ENCODE measurements around the gene NPDC1. TPM values are rescaled to one million over a fixed set of nuclear protein-coding genes. Genes with fewer than 3 reads are reported as not detected.
A peak's percentile ranks its signal among the peaks of the same experiment; 100 is the strongest.

The NPDC1 gene
- total and polyA plus RNA-seq, 5 experiments from 2014 or later = 2.1 to 9.3 (median 4.2) TPM

DNA sequence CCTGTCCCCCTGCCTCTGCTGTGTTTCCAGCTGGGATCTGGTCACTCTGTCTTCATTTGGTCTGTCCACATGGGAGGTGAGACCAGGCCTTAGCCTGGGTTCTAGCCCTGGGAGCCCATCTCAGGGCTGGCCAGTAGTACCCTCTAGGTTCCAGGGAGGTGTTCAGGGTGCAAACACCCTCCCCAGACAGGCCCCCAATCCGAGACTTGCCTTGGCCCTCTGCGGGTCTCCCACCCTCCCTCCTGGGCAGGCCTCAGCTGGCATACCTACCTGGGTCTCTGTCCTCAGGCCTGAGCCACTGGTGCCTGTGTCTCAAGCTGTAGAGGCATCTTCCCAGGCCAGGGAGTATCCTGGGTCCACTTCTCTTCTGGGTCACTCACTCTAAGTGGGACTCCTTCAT, 25.3 kb upstream of the NPDC1 start:
- DNase-seq (no peak), ATAC-seq (no peak)
- POLR2A ChIA-PET = interaction anchor here (0.6 to 6.8 kb wide), 6 partner anchors 15 to 165 kb away, joined by 3 to 73 read pairs (median 4); partner anchors contain the start of gene MAN1B1
- peak overlapping the region; percentile 63 to 87 (median 72) for H3K4me3 Mint-ChIP-seq
- H3K36me3 Mint-ChIP-seq = no peaks in the 10 kb centered on the region
- H3K4me1 Mint-ChIP-seq = peaks cover 11 to 23% (median 14%) of the 10 kb centered on the region in 4 donors
- H3K9me3 Mint-ChIP-seq = no peaks in the 10 kb centered on the region
- H3K27ac Mint-ChIP-seq = peak overlapping the region in 4 of 10 donors; percentile 67 to 76 (median 73)
- H3K27me3 Mint-ChIP-seq = peaks cover 0 to 8% (median 4%) of the 10 kb centered on the region in 5 donors

DNA sequence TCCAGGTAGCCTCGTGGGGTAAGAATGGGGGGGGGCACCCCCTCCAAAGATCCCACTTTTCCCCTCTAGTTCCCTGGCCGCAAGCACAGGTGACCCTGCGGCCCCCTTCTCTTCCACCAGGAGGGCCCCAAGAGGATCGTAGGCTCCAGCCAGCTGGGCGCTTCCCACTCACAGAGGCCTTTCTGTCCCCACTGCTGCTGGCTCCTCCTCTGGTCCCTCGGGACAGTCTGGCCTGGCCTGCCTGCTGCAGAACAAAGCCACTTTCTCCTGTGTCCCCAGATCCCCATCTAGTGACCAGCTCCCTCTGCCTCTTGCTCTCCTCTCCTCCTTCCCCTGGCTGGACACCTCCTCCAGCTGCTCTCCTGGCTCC, 24.9 kb upstream of the NPDC1 start:
- no peak for ATAC-seq
- POLR2A ChIA-PET = interaction anchor here (0.6 to 6.8 kb wide), 14 partner anchors 10 to 358 kb away, joined by 3 to 73 read pairs (median 4); partner anchors contain the start of gene MAN1B1

DNA sequence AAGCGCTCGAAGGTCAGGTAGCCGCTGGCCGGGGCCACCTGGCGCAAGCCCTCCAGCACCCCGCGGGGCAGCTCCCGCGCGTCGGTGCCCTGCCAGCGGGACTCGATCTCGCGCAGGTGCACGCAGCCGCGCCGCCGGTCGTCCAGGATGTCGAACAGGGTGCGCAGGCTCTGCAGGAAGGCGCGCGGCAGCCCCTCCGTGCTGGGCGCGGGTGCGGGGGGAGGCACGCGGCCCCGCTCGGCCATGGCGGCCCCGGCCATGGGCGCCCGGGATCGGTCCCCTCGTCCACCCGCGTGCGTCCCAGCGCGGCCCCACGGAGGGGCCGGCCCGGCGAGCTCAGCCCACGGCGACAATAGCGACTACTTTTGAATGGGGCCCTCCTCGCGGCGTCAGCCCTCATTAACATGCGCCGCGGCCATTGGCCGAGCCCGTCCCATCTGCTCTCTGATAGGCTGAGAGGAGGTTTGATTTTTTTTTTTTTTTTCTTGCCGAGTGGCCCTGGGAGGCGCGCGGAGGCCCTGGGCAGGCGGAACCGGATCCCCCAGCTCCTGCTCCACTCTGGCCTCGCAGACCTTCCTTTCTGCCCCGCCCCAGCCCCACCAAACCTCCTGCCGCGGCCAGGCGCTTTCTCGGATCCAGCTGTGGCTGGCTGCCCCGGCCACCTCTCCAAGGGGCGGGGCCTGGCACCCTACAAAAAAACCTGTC, 24.4 kb upstream of the NPDC1 start, which contains the start of gene SAPCD2:
SAPCD2 (minus strand) TSS at position 357 of the 705 bp plus-strand sequence; CDS start at position 260, 97 bp downstream.
- Mint-ChIP-seq H3K36me3 (no peaks in the 10 kb centered on the region), H3K4me1 (peaks cover 11 to 23% (median 14%) of the 10 kb centered on the region in 4 donors), H3K27me3 (peaks cover 0 to 8% (median 4%) of the 10 kb centered on the region in 5 donors), H3K4me3 (peak within 1 kb of the TSS; percentile 63 to 87 (median 74)), H3K9me3 (no peaks in the 10 kb centered on the region), H3K27ac (peak within 1 kb of the TSS in 6 of 10 donors; percentile 19 to 79 (median 57))
- POLR2A ChIA-PET = interaction anchor here (0.6 to 6.8 kb wide), 16 partner anchors 11 to 357 kb away, joined by 3 to 73 read pairs (median 4); partner anchors contain the start of genes MAN1B1, RABL6 and TUBB4B
- ATAC-seq (peak; percentile 90 to 91), DNase-seq (peak; percentile 74 to 91 (median 81))

More for the DNA sequence above, 24.9 kb upstream of the NPDC1 start:
- Mint-ChIP-seq H3K4me3 (peak overlapping the region; percentile 63 to 87 (median 72)), H3K27ac (peak overlapping the region in 5 of 10 donors; percentile 19 to 76 (median 67)), H3K27me3 (peaks cover 0 to 8% (median 4%) of the 10 kb centered on the region in 5 donors), H3K9me3 (no peaks in the 10 kb centered on the region), H3K4me1 (peaks cover 11 to 23% (median 14%) of the 10 kb centered on the region in 4 donors), H3K36me3 (no peaks in the 10 kb centered on the region)
- peak in 1 of 10 donors; percentile 62 for DNase-seq

DNA sequence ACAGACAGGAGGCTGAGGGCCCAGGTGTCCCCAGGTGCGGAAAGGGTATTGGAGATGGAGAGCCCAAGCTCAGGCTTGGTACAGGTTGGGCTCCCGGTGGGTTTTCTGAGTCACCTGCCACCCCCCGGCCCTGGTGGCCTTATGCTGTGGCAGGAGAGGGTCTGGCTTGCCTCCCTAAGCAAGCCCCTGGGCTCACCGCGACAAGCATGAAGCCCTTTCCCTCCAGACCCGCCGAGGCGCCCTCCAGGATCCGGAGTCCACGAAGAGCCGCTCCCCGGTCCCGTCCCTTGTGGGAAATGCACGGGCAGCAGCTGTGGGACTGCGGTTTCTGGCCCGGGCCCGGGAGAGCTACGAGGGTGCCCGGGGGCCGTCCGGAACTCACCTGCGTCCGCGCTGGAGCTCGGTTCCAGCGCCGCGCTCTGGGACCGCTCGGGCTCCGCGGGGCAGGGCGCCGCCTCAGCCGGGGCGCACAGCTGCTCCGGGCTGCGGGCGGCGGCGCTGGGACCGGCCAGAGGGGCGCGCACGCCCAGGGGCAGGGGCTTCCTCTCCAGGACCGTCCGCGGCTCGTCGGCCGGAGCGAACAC, 23.6 kb upstream of the NPDC1 start:
- POLR2A ChIA-PET = interaction anchor here (0.7 to 6.8 kb wide), 15 partner anchors 11 to 262 kb away, joined by 3 to 73 read pairs (median 4); partner anchors contain the start of genes MAN1B1, RABL6 and TUBB4B
- Mint-ChIP-seq H3K36me3 (no peaks in the 10 kb centered on the region), H3K27me3 (peaks cover 0 to 8% (median 4%) of the 10 kb centered on the region in 5 donors), H3K27ac (no peak overlapping the region), H3K9me3 (no peaks in the 10 kb centered on the region), H3K4me1 (peaks cover 11 to 18% (median 14%) of the 10 kb centered on the region in 4 donors), H3K4me3 (peak overlapping the region in 5 of 10 donors; percentile 23 to 53 (median 36))
- DNase-seq (peak in 1 of 10 donors; percentile 61), ATAC-seq (no peak)

DNA sequence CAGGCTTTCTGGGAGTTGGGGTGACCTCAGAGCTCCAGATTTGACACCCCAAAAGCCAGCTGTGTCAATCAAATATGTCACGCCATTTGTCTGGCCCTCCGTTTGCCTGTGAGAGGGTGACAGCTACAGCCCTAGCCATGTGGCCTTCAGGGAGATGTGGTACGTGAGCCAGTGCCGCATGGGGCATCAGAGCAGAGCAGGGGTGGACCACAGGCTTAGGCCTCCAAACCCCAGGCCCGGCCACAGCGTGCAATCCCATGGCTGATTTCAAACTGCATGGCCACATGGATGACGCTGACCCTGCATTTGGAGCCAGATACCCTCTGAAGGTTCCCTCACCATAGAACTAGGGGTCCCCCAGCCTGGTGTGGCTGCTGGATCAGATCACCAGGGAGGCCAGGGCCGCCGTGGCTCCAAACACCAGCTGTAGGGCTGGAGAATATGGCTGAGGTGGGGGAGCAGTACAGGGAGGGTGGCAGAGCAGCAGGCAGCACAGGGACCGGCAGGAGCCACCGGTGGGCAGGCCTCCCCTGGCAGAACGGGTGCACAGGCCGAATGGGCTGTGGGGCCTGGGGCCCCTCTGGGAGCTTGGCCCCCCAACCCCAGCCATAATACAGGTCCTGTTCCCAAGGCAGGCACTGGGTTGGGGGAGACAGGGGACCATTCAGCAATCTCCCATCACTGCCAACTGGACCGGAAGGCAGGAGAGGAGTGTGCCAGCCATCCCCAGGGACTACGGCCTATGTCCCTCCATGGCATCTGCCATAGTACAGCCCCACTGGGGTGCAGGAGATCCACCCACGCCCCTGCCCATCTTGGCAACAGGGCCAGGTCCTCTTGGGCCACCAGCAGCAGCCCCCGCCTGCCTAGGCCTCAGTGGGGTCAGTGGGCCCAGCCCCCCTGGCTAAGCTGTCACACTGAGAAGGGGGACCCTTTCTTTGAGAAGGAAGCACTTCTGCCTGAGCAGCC, 22.8 kb upstream of the NPDC1 start:
- ATAC-seq (no peak), DNase-seq (peak in 1 of 10 donors; percentile 57)
- H3K4me3 Mint-ChIP-seq = peak overlapping the region in 5 of 10 donors; percentile 23 to 53 (median 36)
- peak overlapping the region in 1 of 10 donors; percentile 15 for H3K27ac Mint-ChIP-seq
- no peaks in the 10 kb centered on the region for H3K36me3 Mint-ChIP-seq
- POLR2A ChIA-PET = interaction anchor here (0.6 to 6.8 kb wide), 10 partner anchors 13 to 261 kb away, joined by 3 to 73 read pairs (median 4); partner anchors contain the start of genes MAN1B1, RABL6 and TUBB4B
- H3K9me3 Mint-ChIP-seq = no peaks in the 10 kb centered on the region
- H3K4me1 Mint-ChIP-seq = peaks cover 14 to 22% (median 16%) of the 10 kb centered on the region in 4 donors
- H3K27me3 Mint-ChIP-seq = peaks cover 0 to 8% (median 4%) of the 10 kb centered on the region in 5 donors

DNA sequence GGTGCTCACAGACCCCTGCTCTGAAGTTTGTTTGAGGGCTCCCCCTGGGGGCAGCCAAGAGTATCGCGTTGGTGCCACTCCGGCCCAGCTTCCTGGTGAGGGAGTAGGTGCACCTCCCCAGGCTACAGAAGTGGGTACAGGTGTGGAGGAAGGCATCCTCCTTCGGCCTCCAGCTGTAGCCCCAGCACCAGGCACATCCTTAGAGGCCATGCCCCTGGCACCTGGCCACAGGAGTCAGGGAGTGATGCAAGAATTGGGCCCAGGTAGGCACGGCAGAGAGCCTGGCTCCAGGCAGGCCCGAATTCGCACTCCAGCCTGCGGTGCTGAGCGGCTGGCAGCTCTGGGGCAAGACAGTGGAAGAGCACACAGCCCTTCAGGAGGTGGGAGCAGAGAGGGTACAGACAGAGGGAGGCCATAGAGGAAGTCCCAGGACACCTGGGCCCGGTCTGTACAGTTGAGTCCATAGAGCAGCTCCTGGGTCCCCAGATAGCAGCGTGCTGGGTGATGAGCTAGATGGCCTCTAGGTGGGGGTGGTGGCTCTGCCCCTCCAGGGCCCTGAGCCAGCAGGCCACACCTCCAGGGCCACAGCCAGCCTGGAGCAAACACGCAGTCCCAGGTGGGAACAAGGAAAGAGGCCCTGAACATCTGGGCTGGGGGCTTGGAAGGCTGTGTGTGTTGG, 22.0 kb upstream of the NPDC1 start:
- peak; percentile 60 to 67 for ATAC-seq
- peaks cover 0 to 8% (median 4%) of the 10 kb centered on the region in 5 donors for H3K27me3 Mint-ChIP-seq
- POLR2A ChIA-PET = interaction anchor here (0.6 to 6.8 kb wide), 9 partner anchors 9 to 187 kb away, joined by 3 to 73 read pairs (median 4); partner anchors contain the start of genes C8G, MAN1B1, NELFB and TUBB4B

DNA sequence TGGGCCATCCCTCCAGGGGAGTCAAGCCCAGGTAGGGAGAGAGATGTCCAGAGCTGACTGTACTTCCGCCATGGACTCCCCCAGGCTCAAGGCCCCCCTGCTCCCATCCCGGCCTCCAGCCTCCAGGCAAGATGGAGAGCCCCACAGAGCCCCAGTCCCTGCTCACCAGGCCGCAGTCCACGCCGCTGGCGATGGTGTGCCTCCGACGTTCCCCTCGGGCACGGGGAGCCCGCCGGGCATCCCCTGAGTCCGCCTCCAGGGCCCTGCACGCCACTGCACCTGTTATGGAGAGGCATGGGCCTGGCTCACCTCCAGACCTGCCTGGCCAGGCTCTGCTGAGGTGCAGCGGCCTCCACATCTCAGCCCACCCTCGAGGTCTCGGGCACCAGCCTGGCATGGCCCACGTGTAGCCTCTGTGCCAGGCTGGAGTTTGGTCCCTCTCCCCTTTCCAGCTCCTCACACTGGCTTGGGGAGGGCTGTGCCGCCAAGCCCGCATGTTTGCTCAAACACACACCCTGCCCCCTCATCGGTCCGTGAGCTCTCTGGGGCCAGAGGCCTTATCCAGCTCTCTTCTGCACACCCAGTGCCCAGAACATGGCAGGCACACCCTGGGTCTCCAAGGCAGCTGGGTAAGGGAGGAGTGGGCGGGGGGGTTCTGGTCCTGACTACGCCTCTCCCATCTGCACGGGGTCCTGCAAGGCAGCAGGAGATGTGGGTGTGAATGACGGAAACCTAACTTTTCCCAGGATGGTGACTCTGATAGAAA, 20.3 kb upstream of the NPDC1 start:
- Mint-ChIP-seq H3K4me1 (peaks cover 8 to 20% (median 14%) of the 10 kb centered on the region in 4 donors), H3K9me3 (no peaks in the 10 kb centered on the region), H3K27ac (no peak overlapping the region), H3K27me3 (peaks cover 0 to 8% (median 4%) of the 10 kb centered on the region in 5 donors), H3K36me3 (no peaks in the 10 kb centered on the region), H3K4me3 (no peak overlapping the region)
- DNase-seq (no peak), ATAC-seq (no peak)
- POLR2A ChIA-PET = interaction anchor here (1.7 to 6.8 kb wide), 2 partner anchors 11 to 20 kb away, joined by 7 to 73 read pairs; partner anchors contain the start of genes MAN1B1 and UAP1L1

More for the DNA sequence above, 22.0 kb upstream of the NPDC1 start:
- no peaks in the 10 kb centered on the region for H3K9me3 Mint-ChIP-seq
- peak overlapping the region; percentile 6 to 80 (median 55) for H3K4me3 Mint-ChIP-seq
- peaks cover 11 to 22% (median 16%) of the 10 kb centered on the region in 4 donors for H3K4me1 Mint-ChIP-seq
- no peaks in the 10 kb centered on the region for H3K36me3 Mint-ChIP-seq
- peak; percentile 78 to 91 (median 87) for DNase-seq
- H3K27ac Mint-ChIP-seq = peak overlapping the region in 8 of 10 donors; percentile 28 to 88 (median 66)

DNA sequence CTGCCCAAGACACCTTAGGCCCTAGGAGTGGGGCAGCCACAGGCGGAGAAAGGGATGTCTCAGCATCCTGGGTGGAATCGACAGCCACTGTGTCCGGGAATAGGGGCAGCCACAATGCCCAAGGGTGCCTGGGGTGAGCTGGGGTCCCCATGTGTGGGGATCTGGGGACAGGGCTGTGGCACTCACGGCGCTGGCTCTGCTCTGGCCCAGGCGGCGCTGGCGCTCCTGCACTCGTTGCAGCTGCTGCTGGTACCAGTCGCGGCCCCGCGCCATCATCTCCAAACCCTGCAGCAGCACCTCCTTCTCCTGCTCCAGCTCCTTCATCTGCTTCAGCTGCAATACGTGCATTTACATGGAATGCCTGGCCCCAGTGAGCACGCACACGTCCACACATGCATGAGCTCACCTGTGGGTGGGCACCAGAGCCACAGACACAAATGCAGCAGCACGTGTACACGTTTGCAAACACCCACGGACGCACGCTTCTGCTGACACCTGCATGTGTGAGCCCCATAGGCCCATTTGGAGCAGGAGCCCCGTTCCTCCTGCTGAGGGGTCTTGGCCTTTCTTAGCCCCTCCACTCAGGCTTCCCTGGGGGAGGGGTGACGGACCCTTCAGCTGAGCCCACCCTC, 19.5 kb upstream of the NPDC1 start:
- peaks cover 7 to 12% (median 8%) of the 10 kb centered on the region in 4 donors for H3K4me1 Mint-ChIP-seq
- H3K4me3 Mint-ChIP-seq = no peak overlapping the region
- ATAC-seq = no peak
- DNase-seq = no peak
- peaks cover 0 to 8% (median 4%) of the 10 kb centered on the region in 5 donors for H3K27me3 Mint-ChIP-seq
- H3K36me3 Mint-ChIP-seq = no peaks in the 10 kb centered on the region
- H3K27ac Mint-ChIP-seq = no peak overlapping the region
- no peaks in the 10 kb centered on the region for H3K9me3 Mint-ChIP-seq
- POLR2A ChIA-PET = interaction anchor here (1.7 kb wide), 1 partner anchor 12 kb away, joined by 7 read pairs; the partner anchor contains the start of gene UAP1L1

DNA sequence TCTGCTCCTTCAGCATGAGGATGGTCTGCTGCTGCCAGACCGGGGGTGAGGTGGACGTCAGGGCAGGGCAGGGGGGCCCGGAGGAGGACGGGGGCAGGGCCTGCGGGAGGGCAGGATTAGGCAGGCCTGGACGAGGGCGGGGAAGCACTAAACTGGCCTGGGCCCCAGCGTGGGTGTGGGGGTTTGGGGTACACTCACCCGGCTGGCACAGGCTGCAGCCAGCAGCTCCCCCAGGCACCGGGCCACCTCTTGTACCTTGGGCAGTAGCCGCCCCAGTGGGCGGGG, 18.8 kb upstream of the NPDC1 start:
- Mint-ChIP-seq H3K4me3 (no peak overlapping the region), H3K4me1 (peaks cover 6 to 11% (median 7%) of the 10 kb centered on the region in 4 donors), H3K36me3 (no peaks in the 10 kb centered on the region), H3K27me3 (peaks cover 0 to 8% (median 4%) of the 10 kb centered on the region in 5 donors), H3K27ac (no peak overlapping the region), H3K9me3 (no peaks in the 10 kb centered on the region)
- ATAC-seq (no peak), DNase-seq (peak in 1 of 10 donors; percentile 4)
- POLR2A ChIA-PET = interaction anchor here (1.0 to 1.7 kb wide), 2 partner anchors 12 to 21 kb away, joined by 3 to 7 read pairs; partner anchors contain the start of gene UAP1L1

All from naive thymus-derived CD8-positive, alpha-beta T cell (primary cell).